ENCODE measurements around the gene SLC12A4.
"Not testable (repeated sequence)": the region's sequence is repeated elsewhere in the genome, so short reads cannot be mapped to it uniquely, and the experiment has no call there.

SLC12A4 gene

DNA sequence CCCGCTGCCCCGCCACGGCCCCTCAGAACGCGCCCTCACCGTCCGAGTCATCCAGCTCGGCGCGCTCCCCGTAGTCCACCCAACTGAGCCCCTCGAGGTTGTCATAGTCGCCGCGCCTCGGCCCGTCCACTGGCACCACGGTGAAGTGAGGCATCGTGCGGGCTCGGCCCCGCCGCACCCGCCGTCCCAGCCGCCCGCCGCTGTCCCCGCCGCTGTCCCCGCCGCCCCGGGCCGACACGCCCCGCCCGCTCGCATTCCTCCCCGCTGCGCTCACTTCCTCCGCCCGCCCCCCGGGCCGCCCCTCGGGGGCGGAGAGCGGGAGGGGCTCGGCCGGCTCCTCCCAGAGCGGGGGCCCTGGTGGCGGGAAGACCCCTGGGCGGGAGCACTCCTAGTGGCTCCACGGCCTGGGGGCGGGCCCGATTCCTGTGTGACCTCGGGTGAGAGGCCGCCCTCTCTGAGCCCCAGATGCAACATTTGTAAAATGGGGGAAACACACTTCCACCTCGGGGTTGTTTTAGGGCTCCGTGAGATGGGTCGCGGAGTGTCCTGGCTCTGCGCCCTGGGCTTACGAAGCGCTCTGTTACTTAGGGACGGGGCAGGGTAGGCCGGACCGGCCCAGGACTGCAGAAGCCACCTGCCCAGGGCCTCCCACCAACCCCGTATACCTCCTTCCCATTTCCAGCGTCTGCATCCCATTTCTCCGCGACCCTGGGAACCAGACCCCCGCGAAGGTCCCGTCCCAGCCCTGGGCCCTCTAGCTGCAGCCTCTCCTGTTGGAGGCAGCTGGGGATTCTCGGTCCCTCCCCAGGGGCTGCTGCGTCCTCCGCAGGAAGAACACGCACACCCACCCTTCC is at the start of gene SLC12A4:
SLC12A4 (minus strand) TSS at position 238 of the 854 bp plus-strand sequence; CDS start at position 154, 84 bp downstream.
- Histone ChIP-seq H3K4me3 (ENCODE audit: low read depth in 1 of 5, low read length in 5 of 5) (peak within 1 kb of the TSS; percentile 73 to 94 (median 84)), H3K36me3 (ENCODE audit: control insufficient read depth in 5 of 5, insufficient read depth in 5 of 5, low read length in 5 of 5) (peaks cover 0 to 5% (median 5%) of the 10 kb centered on the region in 5 donors), H3K9me3 (ENCODE audit: control insufficient read depth in 5 of 5, low read length in 5 of 5) (no peaks in the 10 kb centered on the region), H3K27ac (ENCODE audit: low read depth, low read length) (peak within 1 kb of the TSS; percentile 91), H3K27me3 (ENCODE audit: control insufficient read depth in 5 of 5, insufficient read depth in 4 of 5, low read length in 5 of 5) (no peaks in the 10 kb centered on the region), H3K9ac (ENCODE audit: low read length in 5 of 5) (peak within 1 kb of the TSS; percentile 89 to 98 (median 92)), H3K4me1 (ENCODE audit: control insufficient read depth in 5 of 5, insufficient read depth in 5 of 5, low read length in 5 of 5) (peaks cover 14 to 52% (median 47%) of the 10 kb centered on the region in 5 donors)

DNA sequence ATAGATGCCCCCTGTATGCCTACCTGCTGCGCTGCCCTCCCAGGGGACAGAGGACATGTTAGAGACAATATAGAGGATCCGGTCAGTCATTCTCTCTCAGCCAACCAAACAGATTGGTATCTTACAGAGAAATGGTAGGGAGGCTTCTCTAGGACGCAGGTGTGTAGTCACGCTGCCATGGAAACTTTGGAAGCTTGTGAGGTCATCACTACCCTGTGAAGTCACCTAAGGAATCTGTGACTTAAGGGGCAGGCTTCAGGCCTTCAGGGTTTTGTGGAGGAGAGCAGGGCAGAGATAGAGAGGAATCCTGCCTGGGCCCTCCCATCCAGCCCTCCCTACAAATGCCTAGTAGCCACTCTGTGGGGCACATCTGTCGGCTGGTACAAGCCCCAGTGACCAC is 47.2 kb upstream of the SLC12A4 start, which contains the start of gene DPEP2NB:
DPEP2NB (minus strand) TSS at position 231 of the 400 bp plus-strand sequence; CDS start at position 90, 141 bp downstream.
- Histone ChIP-seq H3K9me3 (ENCODE audit: control insufficient read depth in 5 of 5, low read length in 5 of 5) (no peaks in the 10 kb centered on the region), H3K36me3 (ENCODE audit: control insufficient read depth in 5 of 5, insufficient read depth in 5 of 5, low read length in 5 of 5) (no peaks in the 10 kb centered on the region), H3K4me3 (ENCODE audit: low read depth in 1 of 5, low read length in 5 of 5) (no peak within 1 kb of the TSS), H3K27ac (ENCODE audit: low read depth, low read length) (no peak within 1 kb of the TSS), H3K27me3 (ENCODE audit: control insufficient read depth in 5 of 5, insufficient read depth in 4 of 5, low read length in 5 of 5) (no peaks in the 10 kb centered on the region), H3K9ac (ENCODE audit: low read length in 5 of 5) (no peak within 1 kb of the TSS), H3K4me1 (ENCODE audit: control insufficient read depth in 5 of 5, insufficient read depth in 5 of 5, low read length in 5 of 5) (peaks cover 0 to 15% (median 1%) of the 10 kb centered on the region in 5 donors)

DNA sequence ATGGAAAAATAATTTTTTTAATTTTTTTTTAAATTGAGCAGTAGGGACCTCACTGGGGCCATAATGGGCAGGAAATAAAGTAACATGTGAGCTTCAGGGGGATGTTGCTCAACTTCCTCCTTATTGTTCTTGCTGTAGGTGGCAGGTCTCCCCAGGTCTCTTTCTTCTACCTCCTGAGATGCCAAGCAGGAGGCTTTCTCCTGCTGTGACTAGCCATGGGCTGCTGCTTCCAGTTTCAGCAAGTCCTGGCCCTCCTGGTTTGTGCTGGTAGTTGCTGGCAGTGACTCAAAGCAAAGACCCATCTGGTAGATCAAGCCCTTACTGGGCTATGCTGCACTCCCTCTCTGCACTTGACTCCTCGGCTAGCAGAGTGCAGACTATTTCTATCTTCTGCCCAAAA is 45.0 kb upstream of the SLC12A4 start:
- Histone ChIP-seq H3K4me1 (ENCODE audit: control insufficient read depth in 5 of 5, insufficient read depth in 5 of 5, low read length in 5 of 5) (peaks cover 0 to 15% (median 1%) of the 10 kb centered on the region in 5 donors), H3K27me3 (ENCODE audit: control insufficient read depth in 5 of 5, insufficient read depth in 4 of 5, low read length in 5 of 5) (no peaks in the 10 kb centered on the region), H3K36me3 (ENCODE audit: control insufficient read depth in 5 of 5, insufficient read depth in 5 of 5, low read length in 5 of 5) (no peaks in the 10 kb centered on the region), H3K27ac (ENCODE audit: low read depth, low read length) (no peak overlapping the region), H3K4me3 (ENCODE audit: low read depth in 1 of 5, low read length in 5 of 5) (peak overlapping the region in 1 of 5 donors; percentile 22), H3K9ac (ENCODE audit: low read length in 5 of 5) (no peak overlapping the region), H3K9me3 (ENCODE audit: control insufficient read depth in 5 of 5, low read length in 5 of 5) (no peaks in the 10 kb centered on the region)

DNA sequence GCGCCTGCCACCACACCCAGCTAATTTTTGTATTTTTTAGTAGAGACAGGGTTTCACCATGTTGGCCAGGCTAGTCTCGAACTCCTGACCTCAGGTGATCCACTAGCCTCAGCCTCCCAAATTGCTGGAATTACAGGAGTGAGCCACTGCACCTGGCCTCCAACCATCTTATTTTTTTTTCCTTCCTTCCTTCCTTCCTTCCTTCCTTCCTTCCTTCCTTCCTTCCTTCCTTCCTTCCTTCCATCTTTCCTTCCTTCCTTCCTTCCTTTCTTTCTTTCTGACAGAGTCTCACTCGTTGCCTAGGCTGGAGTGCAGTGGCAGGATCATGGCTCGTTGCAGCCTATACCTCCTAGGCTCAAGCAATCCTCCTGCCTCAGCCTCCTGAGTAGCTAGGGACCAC is 41.4 kb upstream of the SLC12A4 start:
- H3K4me3 ChIP-seq (ENCODE audit: low read depth in 1 of 5, low read length in 5 of 5); H3K9me3 ChIP-seq (ENCODE audit: control insufficient read depth in 5 of 5, low read length in 5 of 5); H3K27me3 ChIP-seq (ENCODE audit: control insufficient read depth in 5 of 5, insufficient read depth in 4 of 5, low read length in 5 of 5); H3K36me3 ChIP-seq (ENCODE audit: control insufficient read depth in 5 of 5, insufficient read depth in 5 of 5, low read length in 5 of 5); H3K9ac ChIP-seq (ENCODE audit: low read length in 5 of 5); H3K27ac ChIP-seq (ENCODE audit: low read depth, low read length): not testable (repeated sequence)
- peaks cover 0 to 24% (median 11%) of the 10 kb centered on the region in 5 donors for H3K4me1 ChIP-seq (ENCODE audit: control insufficient read depth in 5 of 5, insufficient read depth in 5 of 5, low read length in 5 of 5)

DNA sequence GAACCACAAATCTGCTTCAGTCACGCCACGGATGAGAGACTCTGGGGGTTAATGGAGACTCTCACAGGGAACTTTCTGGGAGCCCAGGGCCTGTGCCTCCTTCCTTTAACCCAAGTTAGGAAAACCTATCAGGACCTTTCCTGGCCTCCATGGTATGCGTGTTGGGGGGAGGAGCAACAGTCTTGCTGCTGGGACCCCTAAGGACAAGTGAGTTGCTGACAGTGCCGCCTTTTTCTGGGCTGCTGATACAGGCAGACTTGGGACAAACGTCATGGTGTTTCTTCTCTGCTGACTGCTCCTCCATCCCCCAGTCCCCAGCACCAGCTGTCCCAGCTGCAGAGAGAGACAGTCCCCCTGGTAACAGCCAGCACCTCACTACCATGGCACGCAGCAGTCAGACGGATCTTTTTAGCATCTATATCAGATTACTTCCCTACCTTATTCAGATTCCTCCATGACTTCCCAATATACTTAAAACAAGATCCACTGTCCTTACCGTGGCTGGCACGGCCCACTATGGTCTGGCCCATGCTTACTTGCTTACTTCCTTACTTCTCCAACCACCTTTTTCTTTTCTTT is 40.8 kb upstream of the SLC12A4 start:
- H3K9ac ChIP-seq (ENCODE audit: low read length in 5 of 5): no peak overlapping the region
- H3K9me3 ChIP-seq (ENCODE audit: control insufficient read depth in 5 of 5, low read length in 5 of 5): no peaks in the 10 kb centered on the region
- H3K36me3 ChIP-seq (ENCODE audit: control insufficient read depth in 5 of 5, insufficient read depth in 5 of 5, low read length in 5 of 5): no peaks in the 10 kb centered on the region
- no peaks in the 10 kb centered on the region for H3K27me3 ChIP-seq (ENCODE audit: control insufficient read depth in 5 of 5, insufficient read depth in 4 of 5, low read length in 5 of 5)
- H3K4me3 ChIP-seq (ENCODE audit: low read depth in 1 of 5, low read length in 5 of 5): no peak overlapping the region
- H3K27ac ChIP-seq (ENCODE audit: low read depth, low read length): no peak overlapping the region
- peaks cover 0 to 22% (median 11%) of the 10 kb centered on the region in 5 donors for H3K4me1 ChIP-seq (ENCODE audit: control insufficient read depth in 5 of 5, insufficient read depth in 5 of 5, low read length in 5 of 5)

DNA sequence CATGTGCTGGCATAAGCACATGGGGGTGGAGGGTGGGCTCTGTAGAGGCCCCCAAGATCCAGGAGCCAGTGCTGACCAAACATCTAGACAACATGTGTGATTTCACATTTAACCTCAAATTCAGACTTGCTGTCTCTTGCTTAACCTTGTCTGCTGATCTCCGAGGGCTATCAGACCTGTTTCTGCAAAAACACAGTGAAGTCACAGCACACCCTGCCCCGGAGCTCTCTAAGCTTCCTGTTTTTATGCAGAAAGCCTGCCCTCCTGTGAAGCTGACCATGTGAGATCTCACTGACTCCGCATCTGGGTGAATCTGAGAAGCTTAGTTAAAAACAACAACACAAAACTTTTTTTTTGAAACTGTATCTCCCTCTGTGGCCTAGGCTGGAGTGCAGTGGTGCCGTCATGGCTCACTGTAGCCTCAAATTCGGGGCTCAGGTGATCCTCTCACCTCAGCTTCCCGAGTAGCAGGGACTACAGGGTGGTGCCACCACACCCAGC is 37.4 kb upstream of the SLC12A4 start:
- no peaks in the 10 kb centered on the region for H3K9me3 ChIP-seq (ENCODE audit: control insufficient read depth in 5 of 5, low read length in 5 of 5)
- H3K4me3 ChIP-seq (ENCODE audit: low read depth in 1 of 5, low read length in 5 of 5): no peak overlapping the region
- H3K27ac ChIP-seq (ENCODE audit: low read depth, low read length): no peak overlapping the region
- no peaks in the 10 kb centered on the region for H3K36me3 ChIP-seq (ENCODE audit: control insufficient read depth in 5 of 5, insufficient read depth in 5 of 5, low read length in 5 of 5)
- H3K27me3 ChIP-seq (ENCODE audit: control insufficient read depth in 5 of 5, insufficient read depth in 4 of 5, low read length in 5 of 5): no peaks in the 10 kb centered on the region
- H3K4me1 ChIP-seq (ENCODE audit: control insufficient read depth in 5 of 5, insufficient read depth in 5 of 5, low read length in 5 of 5): peaks cover 0 to 13% (median 7%) of the 10 kb centered on the region in 5 donors
- no peak overlapping the region for H3K9ac ChIP-seq (ENCODE audit: low read length in 5 of 5)

DNA sequence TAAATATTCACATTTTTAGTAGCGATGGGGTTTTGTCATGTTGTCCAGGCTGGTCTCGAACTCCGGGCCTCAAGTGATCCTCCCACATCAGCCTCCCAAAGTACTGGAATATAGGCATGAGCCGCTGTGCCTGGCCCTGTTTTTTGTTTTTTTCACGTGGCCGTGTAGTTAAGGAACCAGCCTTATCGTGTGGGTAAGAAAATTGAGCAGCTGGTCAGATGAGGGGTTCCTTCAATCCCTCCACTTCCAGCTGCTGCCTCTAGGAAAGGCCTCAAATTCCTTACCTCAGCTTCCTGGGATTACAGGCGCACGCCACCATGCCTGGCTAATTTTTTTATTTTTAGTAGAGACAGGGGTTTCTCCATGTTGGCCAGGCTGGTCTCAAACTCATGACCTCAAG is 36.8 kb upstream of the SLC12A4 start:
- Histone ChIP-seq H3K9ac (ENCODE audit: low read length in 5 of 5) (no peak overlapping the region), H3K27me3 (ENCODE audit: control insufficient read depth in 5 of 5, insufficient read depth in 4 of 5, low read length in 5 of 5) (no peaks in the 10 kb centered on the region), H3K36me3 (ENCODE audit: control insufficient read depth in 5 of 5, insufficient read depth in 5 of 5, low read length in 5 of 5) (no peaks in the 10 kb centered on the region), H3K4me3 (ENCODE audit: low read depth in 1 of 5, low read length in 5 of 5) (no peak overlapping the region), H3K27ac (ENCODE audit: low read depth, low read length) (no peak overlapping the region), H3K4me1 (ENCODE audit: control insufficient read depth in 5 of 5, insufficient read depth in 5 of 5, low read length in 5 of 5) (peaks cover 0 to 19% (median 13%) of the 10 kb centered on the region in 5 donors), H3K9me3 (ENCODE audit: control insufficient read depth in 5 of 5, low read length in 5 of 5) (no peaks in the 10 kb centered on the region)

DNA sequence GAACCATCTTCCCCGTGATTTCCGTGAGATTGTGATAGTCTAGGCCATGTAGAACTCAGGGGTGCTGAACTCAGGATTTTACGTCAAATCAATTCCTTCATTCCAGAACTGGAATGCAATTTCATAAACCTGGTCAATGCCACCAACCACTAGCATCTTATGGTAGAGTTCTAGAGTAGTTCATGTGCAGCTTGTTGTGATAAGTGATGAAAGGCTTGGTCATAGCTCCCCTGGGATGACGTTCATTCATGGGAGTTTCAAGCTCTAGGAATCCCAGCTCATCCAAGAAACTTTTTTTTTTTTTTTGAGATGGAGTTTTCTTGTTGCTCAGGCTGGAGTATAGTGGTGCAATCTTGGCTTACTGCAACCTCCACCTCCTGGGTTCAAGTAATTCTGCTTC is 34.6 kb upstream of the SLC12A4 start:
- no peak overlapping the region for H3K9ac ChIP-seq (ENCODE audit: low read length in 5 of 5)
- H3K27ac ChIP-seq (ENCODE audit: low read depth, low read length): no peak overlapping the region
- H3K4me1 ChIP-seq (ENCODE audit: control insufficient read depth in 5 of 5, insufficient read depth in 5 of 5, low read length in 5 of 5): peaks cover 0 to 26% (median 14%) of the 10 kb centered on the region in 5 donors
- no peaks in the 10 kb centered on the region for H3K36me3 ChIP-seq (ENCODE audit: control insufficient read depth in 5 of 5, insufficient read depth in 5 of 5, low read length in 5 of 5)
- H3K27me3 ChIP-seq (ENCODE audit: control insufficient read depth in 5 of 5, insufficient read depth in 4 of 5, low read length in 5 of 5): no peaks in the 10 kb centered on the region
- no peaks in the 10 kb centered on the region for H3K9me3 ChIP-seq (ENCODE audit: control insufficient read depth in 5 of 5, low read length in 5 of 5)
- no peak overlapping the region for H3K4me3 ChIP-seq (ENCODE audit: low read depth in 1 of 5, low read length in 5 of 5)

DNA sequence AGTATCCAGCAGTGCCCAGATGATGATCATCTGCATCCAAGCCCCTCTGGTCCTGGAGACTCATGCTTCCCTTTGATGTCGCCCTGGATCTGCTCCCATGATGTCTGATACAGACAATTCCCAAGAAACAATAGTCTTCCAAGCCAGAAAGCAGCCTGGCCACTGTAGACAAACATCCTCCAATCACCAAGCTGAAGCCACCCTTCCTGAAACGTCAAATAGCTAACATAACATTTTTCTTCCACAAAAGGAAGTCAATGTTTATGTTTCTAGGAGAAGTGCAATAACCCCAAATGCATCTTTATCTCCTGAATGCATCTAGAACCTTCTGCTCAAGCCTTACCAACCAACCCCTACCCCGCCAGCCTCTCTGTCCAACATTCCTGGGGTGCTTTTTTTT is 32.0 kb upstream of the SLC12A4 start:
- no peaks in the 10 kb centered on the region for H3K36me3 ChIP-seq (ENCODE audit: control insufficient read depth in 5 of 5, insufficient read depth in 5 of 5, low read length in 5 of 5)
- peaks cover 0 to 19% (median 8%) of the 10 kb centered on the region in 5 donors for H3K4me1 ChIP-seq (ENCODE audit: control insufficient read depth in 5 of 5, insufficient read depth in 5 of 5, low read length in 5 of 5)
- no peaks in the 10 kb centered on the region for H3K9me3 ChIP-seq (ENCODE audit: control insufficient read depth in 5 of 5, low read length in 5 of 5)
- H3K4me3 ChIP-seq (ENCODE audit: low read depth in 1 of 5, low read length in 5 of 5): peak overlapping the region in 3 of 5 donors; percentile 10 to 45 (median 26)
- peak overlapping the region in 1 of 5 donors; percentile 28 for H3K9ac ChIP-seq (ENCODE audit: low read length in 5 of 5)
- H3K27ac ChIP-seq (ENCODE audit: low read depth, low read length): no peak overlapping the region
- no peaks in the 10 kb centered on the region for H3K27me3 ChIP-seq (ENCODE audit: control insufficient read depth in 5 of 5, insufficient read depth in 4 of 5, low read length in 5 of 5)

DNA sequence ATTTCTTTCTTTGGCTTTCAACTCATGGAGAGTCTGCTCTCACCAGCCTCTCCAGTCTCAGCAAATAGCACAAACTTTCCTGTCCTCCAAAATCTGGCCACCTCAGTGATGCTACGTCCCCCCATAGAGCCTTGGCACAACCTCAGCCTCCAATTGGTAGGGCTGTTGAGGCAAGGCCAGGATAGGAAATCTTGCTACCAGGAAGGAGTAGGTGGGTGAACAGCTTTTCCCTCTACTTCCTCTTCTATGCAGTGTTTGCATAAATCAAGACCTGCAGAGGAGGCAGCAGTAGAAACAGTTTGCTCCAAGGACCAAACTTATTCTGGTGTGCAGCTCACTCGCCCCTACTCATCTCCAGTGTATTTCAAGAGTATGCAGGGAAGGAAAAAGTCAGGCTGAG is 31.5 kb upstream of the SLC12A4 start:
- peaks cover 0 to 17% (median 3%) of the 10 kb centered on the region in 5 donors for H3K4me1 ChIP-seq (ENCODE audit: control insufficient read depth in 5 of 5, insufficient read depth in 5 of 5, low read length in 5 of 5)
- no peak overlapping the region for H3K9ac ChIP-seq (ENCODE audit: low read length in 5 of 5)
- H3K27me3 ChIP-seq (ENCODE audit: control insufficient read depth in 5 of 5, insufficient read depth in 4 of 5, low read length in 5 of 5): no peaks in the 10 kb centered on the region
- H3K9me3 ChIP-seq (ENCODE audit: control insufficient read depth in 5 of 5, low read length in 5 of 5): no peaks in the 10 kb centered on the region
- peak overlapping the region in 4 of 5 donors; percentile 10 to 45 (median 18) for H3K4me3 ChIP-seq (ENCODE audit: low read depth in 1 of 5, low read length in 5 of 5)
- H3K36me3 ChIP-seq (ENCODE audit: control insufficient read depth in 5 of 5, insufficient read depth in 5 of 5, low read length in 5 of 5): no peaks in the 10 kb centered on the region
- no peak overlapping the region for H3K27ac ChIP-seq (ENCODE audit: low read depth, low read length)
